Fibroblast of skin of left biceps (primary cell): ENCODE results near the gene SH3BP5.

Source experiments
- DNase-seq, 2 experiments: peaks; one replicate each; pipeline ENCODE4 v3.0.0-alpha.2; 2013; ENCODE audit warnings: low read depth in 2 of 2

SH3BP5 gene

DNA sequence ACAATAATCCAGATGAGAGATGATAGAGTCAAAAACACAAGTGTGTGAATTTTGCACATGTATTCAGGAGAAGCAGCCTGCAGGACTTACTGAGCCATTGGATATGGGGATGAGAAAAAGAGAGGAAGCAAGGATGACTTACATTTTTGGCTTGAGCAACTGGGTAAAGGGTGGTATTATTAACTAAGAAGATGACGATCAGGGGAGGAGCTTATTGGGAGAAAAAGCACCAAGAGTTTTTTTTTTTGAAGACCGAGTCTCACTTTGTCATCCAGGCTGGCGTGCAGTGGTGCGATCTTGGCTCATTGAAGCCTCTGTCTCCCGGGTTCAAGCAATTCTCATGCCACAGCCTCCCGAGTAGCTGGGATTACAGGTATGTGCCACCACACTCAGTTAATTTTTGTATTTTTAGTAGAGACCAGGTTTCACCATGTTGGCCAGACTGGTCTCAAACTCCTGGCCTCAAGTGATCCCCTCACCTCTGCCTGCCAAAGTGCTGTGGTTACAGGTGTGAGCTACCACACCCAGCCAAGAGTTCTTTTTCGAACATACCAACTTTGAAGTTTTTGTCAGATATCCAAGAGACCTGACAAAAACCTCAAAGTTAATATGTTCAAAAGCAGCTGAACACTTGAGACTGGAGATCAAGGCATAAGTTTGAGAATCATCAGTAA, 14.8 kb upstream of the SH3BP5 start:
- no peak for DNase-seq

DNA sequence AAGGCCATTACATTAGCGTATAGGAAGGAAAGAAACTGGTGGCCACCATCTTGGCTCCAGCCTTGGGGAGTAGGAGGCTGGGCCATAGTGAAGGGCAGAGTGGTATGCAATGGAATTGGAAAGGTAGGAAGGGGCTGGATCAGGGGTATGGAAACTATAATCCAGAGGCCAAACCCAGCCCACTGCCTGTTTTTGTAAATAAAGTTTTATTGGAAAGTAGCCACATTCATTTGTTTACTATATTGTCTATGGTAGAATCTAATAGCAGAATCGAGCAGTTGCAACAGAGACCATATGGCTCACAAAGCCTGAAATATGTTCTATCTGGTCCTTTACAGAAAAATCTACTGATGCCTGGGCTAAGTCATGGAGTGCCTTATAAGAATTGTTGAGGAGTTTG, 14.1 kb upstream of the SH3BP5 start:
- no peak for DNase-seq

DNA sequence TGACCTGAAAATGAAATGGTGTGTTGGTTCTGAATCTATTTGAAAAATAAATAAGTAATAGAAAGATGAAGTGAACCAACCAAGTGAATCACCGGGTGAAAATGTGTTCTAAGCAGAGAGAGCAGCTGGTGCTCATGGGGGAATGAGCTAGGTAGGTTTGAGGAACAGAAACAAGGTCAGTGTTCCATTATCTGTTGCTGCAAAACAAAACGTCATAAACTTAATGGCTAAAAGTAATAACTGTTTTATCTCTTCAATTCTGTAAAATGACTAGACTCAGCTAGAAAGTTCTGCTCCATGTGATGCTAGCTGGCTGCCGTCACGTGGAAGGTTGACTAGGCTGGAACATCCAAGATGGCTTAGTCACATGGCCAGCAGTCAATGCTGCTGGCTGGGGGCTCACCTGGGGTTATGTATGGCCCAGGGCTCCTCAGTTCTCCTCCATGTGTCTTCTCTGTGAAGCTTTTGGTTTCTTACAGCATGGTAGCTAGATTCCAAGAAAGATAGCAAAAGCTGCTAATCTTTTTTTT, 13.3 kb upstream of the SH3BP5 start:
- no peak for DNase-seq

DNA sequence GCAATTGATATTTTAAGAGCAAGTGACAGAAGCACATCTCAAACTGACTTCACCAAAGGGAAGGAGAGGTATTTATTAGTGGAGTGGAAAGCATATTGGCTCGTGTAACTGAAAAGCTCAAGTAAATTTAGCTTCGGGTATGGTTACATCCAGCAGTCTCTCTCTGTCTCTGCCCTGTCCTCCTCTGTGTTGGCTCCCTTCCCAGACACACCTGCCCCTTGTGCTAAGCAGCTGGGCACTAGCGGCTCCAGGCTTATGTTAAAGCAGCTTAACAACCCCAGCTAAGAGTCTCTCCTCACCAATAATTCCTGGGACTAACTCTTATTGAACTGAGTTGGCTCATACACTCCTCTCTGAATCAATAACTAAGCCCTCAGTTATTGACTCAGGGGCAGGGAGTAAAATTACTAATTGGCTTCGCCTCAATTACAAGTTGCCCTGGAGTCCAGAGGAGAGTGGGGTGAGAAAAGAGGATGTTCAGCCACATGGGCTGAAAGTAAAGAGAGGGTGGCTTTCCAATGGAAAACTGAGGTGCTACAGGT, 12.8 kb upstream of the SH3BP5 start:
- no peak for DNase-seq

DNA sequence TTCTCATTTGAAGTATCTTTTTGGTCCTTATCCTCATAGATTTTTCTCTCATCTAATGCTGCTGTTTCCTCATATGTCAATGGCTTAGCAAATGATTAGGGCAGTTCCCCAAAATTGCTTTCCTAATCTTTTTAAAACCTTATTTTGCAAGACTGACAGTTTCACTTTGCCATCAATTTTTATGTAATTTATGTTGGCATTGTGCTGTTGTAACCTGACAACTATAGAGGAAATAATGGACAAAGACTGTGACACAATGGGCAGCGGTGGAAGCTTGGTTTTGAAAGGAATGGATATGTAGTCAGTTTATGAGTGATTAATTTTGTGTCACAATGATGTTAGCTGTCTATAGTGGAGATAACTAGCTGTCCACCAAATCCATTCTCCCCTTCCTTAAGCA, 10.6 kb upstream of the SH3BP5 start:
- no peak for DNase-seq

DNA sequence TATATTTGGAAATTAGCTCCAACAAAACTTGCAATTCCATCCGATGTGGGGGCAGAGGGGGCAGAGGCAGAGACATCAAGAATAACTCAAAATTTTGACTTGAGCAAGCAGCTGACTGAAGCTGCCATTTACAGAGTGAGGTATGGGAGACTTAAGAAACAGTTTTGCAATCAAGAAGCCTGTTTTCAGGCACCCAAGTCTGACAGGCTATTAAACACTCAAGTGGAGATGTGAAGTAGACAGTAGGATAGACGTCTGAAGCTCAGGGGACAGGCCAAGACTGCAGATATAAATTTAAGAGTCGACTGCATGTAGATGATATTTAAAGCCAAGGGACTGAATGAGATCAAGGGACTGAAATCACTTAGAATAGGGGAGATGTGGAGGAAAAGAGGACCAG, 9.9 kb upstream of the SH3BP5 start:
- no peak for DNase-seq

DNA sequence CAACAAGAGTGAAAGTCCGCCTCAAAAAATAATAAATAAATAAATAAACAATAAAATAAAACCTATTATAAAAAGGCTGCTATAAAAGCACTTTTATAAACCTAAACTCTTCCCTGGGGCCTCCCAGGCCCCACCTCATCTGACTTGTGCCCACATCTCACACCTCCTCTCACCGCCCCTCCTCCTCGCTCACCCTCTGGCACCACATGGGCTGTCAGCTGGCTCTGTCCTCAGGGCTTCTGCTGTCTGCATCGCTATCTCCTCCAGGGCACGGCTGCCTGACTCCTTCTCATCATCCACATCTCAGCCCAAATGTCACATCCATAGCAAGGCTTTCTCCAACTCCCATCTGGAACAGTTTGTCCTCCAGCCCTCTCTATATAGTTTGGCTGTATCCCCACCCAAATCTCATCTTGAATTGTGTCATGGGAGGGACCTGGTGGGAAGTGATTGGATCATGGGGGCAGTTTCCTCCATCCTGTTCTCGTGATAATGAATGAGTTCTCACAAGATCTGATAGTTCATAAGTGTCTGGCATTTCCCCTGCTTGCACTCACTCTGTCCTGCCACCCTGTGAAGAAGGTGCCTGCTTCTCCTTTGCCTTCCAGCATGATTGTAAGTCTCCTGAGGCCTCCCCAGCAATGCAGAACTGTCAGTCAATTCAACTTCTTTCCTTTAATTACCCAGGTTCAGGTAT, 8.8 kb upstream of the SH3BP5 start:
- no peak for DNase-seq

DNA sequence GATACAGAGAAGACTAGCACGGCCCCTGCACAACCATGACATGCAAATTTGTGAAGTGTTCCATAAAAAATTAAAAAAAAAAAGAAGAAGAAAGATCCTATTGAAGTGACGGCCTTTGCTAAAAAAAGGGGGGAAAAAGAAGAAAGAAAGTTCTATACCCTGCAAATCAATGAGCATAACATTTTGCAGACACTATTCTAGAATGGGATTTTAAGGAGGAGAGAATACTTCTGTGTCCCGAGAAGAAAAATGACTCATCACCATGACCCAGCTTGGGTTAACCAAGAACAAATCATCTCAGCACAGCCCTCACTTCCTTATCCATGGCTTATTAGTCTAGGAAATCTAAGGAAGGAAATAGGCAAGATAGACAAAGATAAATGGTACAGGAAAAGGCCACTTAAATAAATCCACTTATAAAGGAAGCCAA, 7.4 kb upstream of the SH3BP5 start:
- DNase-seq = no peak

DNA sequence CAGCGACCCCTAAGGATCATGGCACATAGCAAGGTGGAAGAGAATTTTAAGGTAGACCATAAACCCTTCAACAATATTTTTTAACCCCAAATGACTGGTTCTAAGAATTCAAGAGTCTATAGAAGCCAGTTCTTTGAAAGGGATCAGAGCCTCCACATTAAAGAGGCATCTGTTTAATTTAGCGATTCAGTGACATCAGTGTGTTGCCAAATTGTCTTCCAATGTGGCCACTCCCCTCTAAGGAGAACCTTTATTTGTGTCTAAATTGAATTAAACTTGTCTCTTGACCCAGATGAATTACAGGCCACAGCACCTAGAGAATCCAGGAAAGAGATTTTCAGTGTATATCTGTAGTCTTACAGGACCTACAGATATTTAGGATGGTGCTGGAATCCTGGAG, 6.6 kb upstream of the SH3BP5 start:
- no peak for DNase-seq

DNA sequence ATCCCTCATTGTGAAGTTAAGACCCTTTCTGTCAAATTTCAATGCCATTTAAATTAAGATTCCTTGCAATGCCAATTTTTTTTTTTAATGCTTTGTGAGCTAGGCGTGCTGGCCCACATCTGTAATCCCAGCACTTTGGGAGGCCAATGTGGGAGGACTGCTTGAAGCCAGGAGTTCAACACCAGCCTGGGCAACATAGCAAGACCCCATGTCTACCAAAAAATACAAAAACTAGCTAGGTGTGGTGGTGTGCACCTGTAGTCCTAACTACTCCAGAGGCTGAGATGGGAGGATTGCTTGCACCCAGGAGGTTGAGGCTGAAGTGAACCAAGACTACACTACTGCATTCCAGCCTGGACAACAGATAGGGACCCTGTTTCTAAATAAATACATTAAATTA, 5.6 kb upstream of the SH3BP5 start:
- DNase-seq = no peak

DNA sequence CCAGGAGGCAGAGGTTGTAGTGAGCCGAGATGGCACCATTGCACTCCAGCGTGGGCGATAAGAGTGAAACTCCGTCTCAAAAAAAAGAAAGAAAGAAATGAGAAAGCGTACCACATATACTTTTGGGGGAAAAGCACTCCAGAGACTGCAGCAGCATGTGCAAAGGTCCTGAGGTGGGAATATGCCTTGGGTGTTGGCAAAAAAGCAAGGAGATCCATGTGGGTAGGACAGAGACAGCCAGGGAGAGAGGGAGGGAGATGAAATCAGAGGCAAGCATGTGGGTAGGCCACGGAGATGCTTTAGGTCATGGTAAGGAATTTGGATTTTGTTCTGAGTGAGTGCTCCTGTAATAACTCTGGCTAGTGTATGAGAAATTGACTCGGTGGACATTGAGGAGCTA, 3.7 kb upstream of the SH3BP5 start:
- no peak for DNase-seq

DNA sequence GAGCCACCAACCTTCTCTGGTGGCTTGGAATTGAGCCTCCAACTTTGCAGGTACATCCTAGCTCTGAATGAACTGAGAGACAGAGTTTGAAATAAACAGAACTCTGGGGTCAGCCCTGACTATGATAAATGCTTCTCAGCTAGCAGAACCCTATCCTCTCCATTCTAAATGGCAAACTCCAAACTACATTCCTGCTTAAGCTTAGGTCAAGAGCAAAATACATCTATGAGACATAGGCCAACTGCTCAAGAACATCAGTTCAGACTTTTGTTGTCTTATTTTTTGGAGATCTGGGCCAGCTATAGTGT, 1.5 kb upstream of the SH3BP5 start:
- DNase-seq = no peak

DNA sequence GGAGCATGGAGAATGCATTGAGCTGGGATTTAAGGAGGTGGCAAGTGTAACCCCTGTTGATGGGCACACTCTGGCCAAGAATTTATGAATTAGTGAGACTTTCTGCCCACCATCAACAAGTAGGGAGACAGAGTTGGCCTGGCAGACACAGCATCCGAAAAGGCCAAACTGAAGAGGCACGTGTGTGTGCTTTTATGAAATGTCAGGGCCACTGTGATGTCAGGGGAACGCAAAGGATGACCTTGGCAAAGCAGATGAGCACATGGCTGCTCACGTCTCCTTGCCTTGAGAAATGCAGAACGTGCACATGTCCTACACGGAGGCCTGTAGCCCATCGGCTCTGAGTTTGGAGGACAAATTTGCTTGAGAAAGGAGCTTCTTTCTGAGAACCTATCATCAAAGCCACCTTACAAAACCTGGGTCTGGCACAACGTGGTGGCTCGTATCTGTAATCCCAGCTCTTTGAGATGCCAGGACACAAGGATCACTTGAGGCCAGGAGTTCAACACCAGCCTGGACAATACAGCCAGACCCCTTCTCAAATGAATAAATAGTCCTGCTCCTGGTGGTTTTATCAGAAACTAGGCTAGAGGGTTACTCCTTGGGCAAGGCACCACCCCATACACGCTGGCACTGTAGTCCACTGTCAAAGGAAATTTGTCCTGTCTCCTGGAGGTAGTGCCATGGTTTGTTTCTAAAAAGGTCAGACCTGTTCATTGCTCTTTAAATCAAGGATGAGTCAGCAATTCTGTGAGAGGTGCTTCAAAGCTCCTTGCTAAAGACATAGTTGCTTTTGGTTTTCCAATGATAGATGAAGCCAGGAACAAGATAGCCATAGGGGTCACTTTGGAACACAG, 941 bp upstream of the SH3BP5 start:
- no peak for DNase-seq

DNA sequence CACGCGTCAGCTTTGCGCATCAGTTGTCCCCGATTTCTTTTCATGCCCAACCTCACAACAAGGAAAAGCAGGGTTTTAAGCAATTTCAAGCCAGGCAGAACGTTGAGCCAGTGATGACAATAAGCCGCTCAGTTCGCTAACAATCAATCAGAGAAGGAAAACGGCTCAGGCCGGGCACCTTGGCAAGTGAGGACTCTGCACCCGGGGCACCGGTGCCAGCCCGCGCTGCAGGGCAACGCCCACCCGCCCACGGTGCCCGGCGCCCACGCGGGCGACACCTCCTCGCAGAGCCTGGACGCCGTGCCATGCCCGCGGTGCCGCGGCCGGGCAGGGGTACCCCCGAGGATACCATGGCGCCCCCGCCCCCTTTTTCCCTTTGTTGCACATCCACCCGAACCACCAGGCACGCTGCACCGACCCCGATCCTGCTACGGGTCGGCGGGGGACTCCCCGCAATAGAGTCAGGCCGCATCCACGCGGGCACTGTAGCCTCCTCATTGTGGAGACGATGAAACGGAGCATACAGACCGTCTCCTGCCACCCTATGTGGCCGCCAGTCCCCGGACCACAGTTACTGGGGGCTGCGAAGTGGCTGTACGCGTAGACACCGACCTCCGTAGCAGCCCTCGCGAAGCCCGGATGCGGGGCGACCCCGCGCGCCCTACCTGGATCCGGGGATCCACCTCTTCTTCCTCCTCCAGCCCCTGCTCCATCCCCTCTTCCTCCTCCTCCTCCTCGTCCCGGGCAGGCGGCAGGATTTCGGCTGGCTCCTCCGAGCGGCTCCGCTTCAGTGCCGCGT, 581 bp downstream of the SH3BP5 start:
- DNase-seq = no peak

DNA sequence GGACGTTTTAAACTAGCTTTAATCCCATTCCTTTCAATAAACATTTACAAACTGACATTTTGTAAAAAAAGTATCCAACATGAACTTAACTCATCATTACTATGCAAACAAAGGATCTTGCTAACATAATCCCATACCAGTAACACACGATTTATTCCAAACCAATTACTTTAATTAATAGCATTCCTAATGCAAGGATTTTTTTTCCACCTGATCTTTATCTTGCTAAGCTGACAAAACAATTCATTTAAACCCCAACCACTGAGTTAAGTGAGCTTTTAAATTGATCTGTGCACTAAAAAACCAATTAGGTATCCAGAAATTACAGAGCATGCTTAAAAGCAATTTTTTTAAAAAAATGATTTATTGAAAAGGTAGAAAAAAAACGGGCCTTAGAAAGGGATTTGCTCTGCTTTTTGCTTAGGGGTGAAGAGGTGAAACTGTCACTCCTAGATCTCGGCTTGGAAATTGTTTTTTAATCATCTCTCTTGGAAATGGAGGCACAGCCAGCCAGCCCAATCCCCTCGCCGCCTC, 1.2 kb downstream of the SH3BP5 start:
- DNase-seq = no peak

DNA sequence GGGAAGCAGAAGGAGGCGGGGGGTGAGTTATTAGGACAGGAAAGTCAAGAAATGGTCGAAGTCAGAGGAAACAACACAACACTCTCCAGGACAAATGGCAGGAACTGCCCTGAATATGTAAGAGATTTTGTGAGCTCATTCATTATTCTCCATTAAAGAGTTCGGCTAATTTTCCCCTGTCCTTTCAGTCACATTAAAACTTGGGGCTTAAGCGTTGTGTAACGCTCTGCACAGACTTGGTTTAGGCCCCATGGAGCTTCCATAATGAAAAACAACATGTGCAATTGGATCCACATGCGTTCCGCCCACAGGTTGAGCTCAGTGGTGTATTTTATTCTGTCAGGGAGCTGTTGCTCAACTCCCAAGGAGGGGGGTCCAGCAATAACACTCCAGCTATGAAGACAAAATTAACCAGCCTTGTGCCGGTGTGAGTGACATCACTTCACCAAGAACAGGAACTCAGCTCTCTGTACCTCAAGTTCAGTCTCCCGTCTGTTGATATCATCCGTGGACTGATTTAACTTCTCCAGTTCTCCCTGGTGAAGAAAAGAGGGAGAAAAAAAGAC, 2.3 kb downstream of the SH3BP5 start:
- DNase-seq = peak; percentile 86

DNA sequence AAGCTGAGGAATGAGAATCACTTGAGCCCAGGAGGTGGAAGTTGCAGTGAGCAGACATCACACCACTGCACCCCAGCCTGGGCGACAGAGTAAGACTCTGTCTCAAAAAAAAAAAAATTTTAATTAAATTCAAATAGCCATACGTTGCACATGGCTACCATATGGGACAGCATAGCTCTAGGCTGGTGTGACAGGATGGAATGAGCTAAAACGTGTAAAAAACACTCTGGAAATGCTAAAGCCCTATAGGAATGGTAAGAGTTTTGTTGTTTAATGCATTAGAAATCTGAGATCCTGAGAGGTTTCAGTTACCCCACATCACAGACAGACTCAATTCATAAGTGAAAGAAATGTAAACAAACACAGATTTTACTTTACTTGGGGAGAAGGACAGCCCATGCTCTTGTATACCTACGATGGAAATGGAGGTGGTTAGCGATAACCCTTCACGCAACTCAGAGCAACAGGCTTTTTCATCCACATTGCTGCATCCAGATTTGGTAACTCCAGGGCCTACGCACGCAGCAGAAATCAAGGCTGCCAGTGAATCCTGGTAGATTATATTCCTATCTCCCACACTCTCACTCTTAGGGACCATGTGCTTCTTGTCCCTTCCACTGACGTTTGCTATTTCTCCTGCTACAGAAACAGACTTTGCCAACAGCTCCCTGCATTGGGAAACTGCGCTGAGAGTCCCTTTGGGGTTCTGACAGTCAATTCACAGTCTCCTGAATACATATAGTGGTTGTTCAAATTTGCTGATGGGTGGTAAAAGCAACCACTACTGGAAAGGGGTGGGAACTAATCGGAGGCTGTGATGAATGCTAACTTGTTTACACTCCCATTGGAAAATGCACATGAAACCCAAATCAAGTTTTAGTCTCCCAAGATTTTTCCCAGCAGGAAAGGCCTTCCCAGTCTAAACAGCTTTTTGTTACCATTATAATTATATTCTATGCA, 3.1 kb downstream of the SH3BP5 start:
- no peak for DNase-seq

DNA sequence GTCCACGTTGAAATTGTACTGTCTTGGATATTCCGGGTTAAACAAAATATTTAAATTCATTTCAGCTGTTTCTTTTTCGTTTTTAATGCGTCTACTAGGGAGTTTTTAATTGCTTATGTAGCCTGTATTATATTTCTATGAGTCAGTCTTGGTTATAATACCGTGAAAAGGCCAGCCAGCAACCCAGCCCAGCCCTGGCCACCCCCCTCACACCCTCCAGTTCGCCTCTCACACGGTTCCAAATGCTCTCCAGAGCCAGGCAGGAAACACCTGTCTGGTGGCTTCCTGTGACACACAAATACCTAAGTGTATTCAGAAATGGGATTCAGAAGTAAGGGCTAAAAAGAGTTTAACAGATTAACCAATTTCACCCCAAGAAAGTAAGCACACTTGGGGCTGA, 4.4 kb downstream of the SH3BP5 start:
- DNase-seq = no peak

DNA sequence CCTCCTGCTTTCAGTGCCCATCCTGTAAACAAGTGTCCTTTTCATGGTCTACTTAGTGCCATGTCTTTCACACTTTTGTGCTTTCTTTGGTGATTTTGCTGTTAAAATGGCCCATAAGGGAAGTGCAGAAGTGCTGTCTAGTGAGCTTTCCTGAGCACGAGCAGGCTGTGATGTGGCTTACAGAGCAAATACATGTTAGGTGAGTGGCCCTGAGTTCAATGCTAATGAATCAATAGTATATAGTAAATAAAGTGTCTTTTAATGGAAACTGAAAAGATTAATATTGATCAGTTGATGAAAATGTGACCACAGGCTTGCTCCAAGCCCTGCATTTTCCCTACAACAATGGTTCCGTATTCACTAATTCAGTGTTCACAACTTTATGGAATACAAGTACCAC, 5.7 kb downstream of the SH3BP5 start:
- DNase-seq = no peak

DNA sequence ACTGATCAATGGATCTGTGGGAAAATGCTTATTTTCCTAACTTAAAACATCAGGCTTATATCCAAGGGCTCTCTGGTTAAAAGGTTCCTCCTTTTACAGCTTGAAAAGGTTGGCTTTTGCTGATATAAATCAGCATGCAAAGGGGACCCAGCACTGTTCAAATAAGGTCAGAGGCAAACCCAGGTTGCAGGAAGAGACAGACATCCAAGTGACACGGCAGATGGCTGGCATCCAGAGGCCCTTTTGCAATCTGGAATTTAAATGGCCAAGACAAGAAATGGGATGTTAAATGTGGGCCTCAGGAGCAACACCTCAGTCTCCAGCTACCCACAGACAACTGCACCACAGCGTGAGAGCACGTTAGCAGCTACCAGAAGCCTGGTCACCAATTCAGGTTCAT, 6.3 kb downstream of the SH3BP5 start:
- no peak for DNase-seq
